IMR-90 (cell line): ENCODE data around the gene KRT71. TPM values are rescaled to one million over a fixed set of nuclear protein-coding genes. Genes with fewer than 3 reads are reported as not detected.

Experiments used
- ATAC-seq: fragments of 200-7000 bp; cut with Tn5 transposase; 2 replicates; pipeline ENCODE4 v1.9.1; 2020; ENCODE audit warnings: low read depth, mild to moderate bottlenecking, moderate library complexity
- BruUV-seq: library from RNA; stranded (reverse); fragments of 400-500 nt; replicated peaks from 2 replicates; lab custom pipeline; 2021; lab: Mats Ljungman, UMichigan
- CTCF ChIA-PET: fragments of 300-600 bp; formaldehyde crosslinking; extraction: SDS; loops from one replicate; lab custom pipeline; 2021; ENCODE audit warnings: antibody characterized with exemption; lab: Yijun Ruan, JAX
- POLR2A ChIA-PET: fragments of 300-600 bp; sonication (Branson Sonifier 250); formaldehyde crosslinking; loops from one replicate; lab custom pipeline; 2022; ENCODE audit warnings: antibody characterized with exemption; ENCODE audit not compliant: unreplicated experiment; lab: Charles Lee
- DNase-seq: peaks from one replicate; pipeline ENCODE4 v3.0.0; 2013
- H2AFZ ChIP-seq: replicated peaks from 2 replicates; pipeline ENCODE3; 2013; ENCODE audit warnings: low read length, mild to moderate bottlenecking; ENCODE audit not compliant: poor library complexity
- H2AK5ac ChIP-seq: 2 replicates; pipeline ENCODE4 v1.6.1; 2013; ENCODE audit warnings: low read depth, low read length, inconsistent platforms
- H2AK9ac ChIP-seq: replicated peaks from 2 replicates; pipeline ENCODE3; 2013; ENCODE audit warnings: mild to moderate bottlenecking, low read depth, low read length, moderate library complexity; ENCODE audit not compliant: poor library complexity
- H2BK120ac ChIP-seq: 2 replicates; pipeline ENCODE4 v1.6.1; 2013; ENCODE audit warnings: low read depth, low read length, inconsistent platforms
- H2BK15ac ChIP-seq: 3 replicates; pipeline ENCODE4 v1.6.1; 2013; ENCODE audit warnings: low read depth, low read length, inconsistent platforms
- H2BK20ac ChIP-seq: 2 replicates; pipeline ENCODE4 v1.6.1; 2013; ENCODE audit warnings: low read depth, mild to moderate bottlenecking, inconsistent platforms, low read length, moderate library complexity
- H2BK5ac ChIP-seq: 2 replicates; pipeline ENCODE4 v1.6.1; 2013; ENCODE audit warnings: mild to moderate bottlenecking, low read depth, low read length, inconsistent platforms; ENCODE audit not compliant: poor library complexity, severe bottlenecking
- H3K14ac ChIP-seq: replicated peaks from 2 replicates; pipeline ENCODE4 v1.6.1; 2013; ENCODE audit warnings: low read depth, low read length, inconsistent platforms
- H3K18ac ChIP-seq: 2 replicates; pipeline ENCODE4 v1.6.1; 2013; ENCODE audit warnings: low read depth, low read length, control low read depth
- H3K23ac ChIP-seq: 2 replicates; pipeline ENCODE4 v1.6.1; 2013; ENCODE audit warnings: low read depth, low read length, inconsistent platforms
- H3K27ac ChIP-seq: 2 replicates; pipeline ENCODE4 v1.5.1; 2013; ENCODE audit warnings: mild to moderate bottlenecking, control low read depth, low read length; ENCODE audit not compliant: insufficient read depth
- H3K27me3 ChIP-seq: 2 replicates; pipeline ENCODE4 v1.6.1; 2013; ENCODE audit warnings: low read length; ENCODE audit not compliant: control insufficient read depth, insufficient read depth
- H3K36me3 ChIP-seq: 2 replicates; pipeline ENCODE4 v1.6.1; 2013; ENCODE audit warnings: low read length, mixed read lengths; ENCODE audit not compliant: control insufficient read depth, insufficient read depth
- H3K4ac ChIP-seq: 2 replicates; pipeline ENCODE4 v1.6.1; 2013; ENCODE audit warnings: low read depth, low read length, inconsistent platforms
- H3K4me1 ChIP-seq: 2 replicates; pipeline ENCODE4 v1.6.1; 2013; ENCODE audit warnings: low read length, mixed read lengths; ENCODE audit not compliant: control insufficient read depth, insufficient read depth
- H3K4me2 ChIP-seq: 2 replicates; pipeline ENCODE4 v1.6.1; 2013; ENCODE audit warnings: low read depth, mild to moderate bottlenecking, control low read depth, low read length, moderate library complexity
- H3K4me3 ChIP-seq: 2 replicates; pipeline ENCODE4 v1.5.1; 2013; ENCODE audit warnings: low read depth, mild to moderate bottlenecking, control low read depth, low read length, moderate library complexity; ENCODE audit not compliant: insufficient read depth
- H3K56ac ChIP-seq: 2 replicates; pipeline ENCODE4 v1.6.1; 2013; ENCODE audit warnings: low read length, inconsistent platforms; ENCODE audit not compliant: insufficient read depth; ENCODE audit errors: extremely low read depth
- H3K79me1 ChIP-seq, 2 experiments: 2 replicates each; pipeline ENCODE4 v1.6.1; 2013; ENCODE audit warnings: low read length in 2 of 2, inconsistent platforms in 1 of 2, low read depth in 1 of 2
- H3K9ac ChIP-seq: 2 replicates; pipeline ENCODE4 v1.6.1; 2013; ENCODE audit warnings: low read depth, low read length, control low read depth
- H3K9me1 ChIP-seq: 2 replicates; pipeline ENCODE4 v1.6.1; 2013; ENCODE audit warnings: low read length, inconsistent platforms; ENCODE audit not compliant: insufficient read depth
- H3K9me3 ChIP-seq: 2 replicates; pipeline ENCODE4 v1.6.1; 2013; ENCODE audit warnings: low read length; ENCODE audit not compliant: control insufficient read depth, insufficient read depth
- H4K20me1 ChIP-seq: 2 replicates; pipeline ENCODE4 v1.6.1; 2013; ENCODE audit warnings: low read length, inconsistent platforms; ENCODE audit not compliant: insufficient read depth
- H4K5ac ChIP-seq: 2 replicates; pipeline ENCODE4 v1.6.1; 2013; ENCODE audit warnings: mild to moderate bottlenecking, low read depth, low read length, control low read depth
- H4K8ac ChIP-seq, 2 experiments: 2 replicates each; pipeline ENCODE4 v1.6.1; 2013; ENCODE audit warnings: low read depth in 2 of 2, low read length in 2 of 2, control low read depth in 1 of 2, inconsistent platforms in 1 of 2
- H4K91ac ChIP-seq: 2 replicates; pipeline ENCODE4 v1.6.1; 2013; ENCODE audit warnings: low read depth, low read length, inconsistent platforms; ENCODE audit not compliant: insufficient read depth
- MAFK ChIP-seq: IDR thresholded peaks from 2 replicates; pipeline ENCODE4 v1.6.1; 2012; ENCODE audit warnings: low read depth, low read length, improper control_type of control experiment
- POLR2A ChIP-seq: IDR thresholded peaks from 2 replicates; pipeline ENCODE4 v1.6.1; 2012; ENCODE audit warnings: mild to moderate bottlenecking, low read depth, low read length
- RFX5 ChIP-seq: IDR thresholded peaks from 2 replicates; pipeline ENCODE4 v1.8.0; 2012; ENCODE audit warnings: low read depth, mild to moderate bottlenecking, low read length, moderate library complexity
- WGBS, 2 experiments: methylation state at CpG; one replicate each; pipeline versions ENCODE4 v1.1.5 to v1.1.7; 2013; ENCODE audit warnings: missing lambda C conversion rate in 2 of 2; ENCODE audit not compliant: insufficient read length in 1 of 2; ENCODE audit errors: extremely low coverage in 2 of 2; 5-methylcytosine and 5-hydroxymethylcytosine counted together
- dilution Hi-C: fragments of 300-500 bp; cut with HindIII; formaldehyde crosslinking; loops from one replicate; pipeline ENCODE4 v1.14.3; 2018; ENCODE audit warnings: low sequenced_read_pairs; ENCODE audit not compliant: unreplicated experiment
- in situ Hi-C: fragments of 300-500 bp; cut with MboI; formaldehyde crosslinking; loops from 3 replicates; pipeline ENCODE4 v1.14.3; 2019; ENCODE audit warnings: low sequenced_read_pairs, inconsistent platforms, mixed read lengths
- intact Hi-C: fragments of 100-400 bp; cut with micrococcal nuclease; formaldehyde crosslinking; loops from 2 replicates; pipeline ENCODE4 v1.10.0; 2022
- polyA plus RNA-seq, 3 experiments: library from polyadenylated mRNA; depleted of rRNA; stranded (reverse); fragments of >200 nt; gene quantifications; 2 replicates each; pipeline ENCODE4 v1.2.3, GENCODE V29; 2012; ENCODE audit warnings: low replicate concordance in 1 of 3
- total RNA-seq: library from RNA; depleted of rRNA; stranded (reverse); fragments of >200 nt; gene quantifications from 2 replicates; pipeline ENCODE4 v1.2.3, GENCODE V29; 2012
- TF ChIP-seq, protein P1 (sequence below): fragments of 150-350 bp; IDR thresholded peaks from 2 replicates; pipeline ENCODE4 v1.6.1; 2016; ENCODE audit warnings: low read depth, mild to moderate bottlenecking, low read length, moderate library complexity, borderline replicate concordance

KRT71 gene
- total and polyA plus RNA-seq, 2 of the 4 experiments (the other 2 are of a cell fraction): not detected

DNA sequence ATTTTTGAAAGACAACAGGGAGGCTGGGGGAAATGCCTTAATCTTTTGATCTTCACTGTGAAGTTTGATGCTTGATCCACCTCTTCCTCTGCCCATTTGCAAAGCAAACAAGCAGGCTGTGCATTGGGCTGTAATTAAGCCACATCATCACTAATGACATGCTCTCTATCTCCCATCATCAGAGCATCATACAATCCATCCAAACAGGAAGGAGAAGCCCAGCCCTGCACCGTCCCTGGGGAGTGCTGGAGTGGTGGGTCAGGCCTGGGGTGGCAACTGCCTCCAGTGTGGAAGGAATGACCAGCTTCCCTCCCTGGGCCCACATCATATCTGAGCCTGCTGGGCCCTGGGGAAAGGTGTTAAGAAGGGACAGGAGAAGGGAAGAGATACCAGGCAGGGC lies 27.6 kb upstream of the KRT71 start:
- Histone ChIP-seq H3K23ac (no peak overlapping the region), H2AFZ (no peak overlapping the region)
- intact Hi-C loops: no loop called here

More for the DNA sequence above, 27.6 kb upstream of the KRT71 start:
- Histone ChIP-seq H3K9ac (no peak overlapping the region), H3K18ac (no peak overlapping the region), H3K36me3 (no peaks in the 10 kb centered on the region), H3K9me3 (no peaks in the 10 kb centered on the region), H3K79me1 (no peaks in the 10 kb centered on the region), H4K5ac (no peak overlapping the region), H3K27me3 (peaks cover 46% of the 10 kb centered on the region), H3K4me3 (no peak overlapping the region), H2AK9ac (no peak overlapping the region), H3K27ac (no peak overlapping the region), H2AK5ac (no peak overlapping the region), H3K56ac (no peak overlapping the region), H4K8ac (no peak overlapping the region), H2BK5ac (no peak overlapping the region), H3K14ac (no peak overlapping the region), H3K9me1 (no peaks in the 10 kb centered on the region), H3K4me2 (no peak overlapping the region), H4K20me1 (no peaks in the 10 kb centered on the region; the same call in 1 of the 2 replicates), H3K4me1 (no peaks in the 10 kb centered on the region), H3K4ac (no peak overlapping the region), H2BK120ac (no peak overlapping the region), H4K91ac (no peak overlapping the region), H2BK15ac (no peak overlapping the region), H2BK20ac (no peak overlapping the region)
- ChIA-PET CTCF (no interaction called here), POLR2A (no interaction called here)
- DNase-seq (no peak), ATAC-seq (no peak)
- dilution Hi-C loops (no loop called here), in situ Hi-C loops (loop anchor here (5.0 to 10.0 kb wide), 3 partner anchors 297 to 426 kb away; no protein-coding TSS in a partner anchor)
- no TSS peak for BruUV-seq
- WGBS, 2 experiments: no CpG with 5 or more reads among the region's 1 CpG
- TF ChIP-seq RFX5 (no peak), MAFK (no peak), POLR2A (no peak)
- TF ChIP-seq, protein P1, sequence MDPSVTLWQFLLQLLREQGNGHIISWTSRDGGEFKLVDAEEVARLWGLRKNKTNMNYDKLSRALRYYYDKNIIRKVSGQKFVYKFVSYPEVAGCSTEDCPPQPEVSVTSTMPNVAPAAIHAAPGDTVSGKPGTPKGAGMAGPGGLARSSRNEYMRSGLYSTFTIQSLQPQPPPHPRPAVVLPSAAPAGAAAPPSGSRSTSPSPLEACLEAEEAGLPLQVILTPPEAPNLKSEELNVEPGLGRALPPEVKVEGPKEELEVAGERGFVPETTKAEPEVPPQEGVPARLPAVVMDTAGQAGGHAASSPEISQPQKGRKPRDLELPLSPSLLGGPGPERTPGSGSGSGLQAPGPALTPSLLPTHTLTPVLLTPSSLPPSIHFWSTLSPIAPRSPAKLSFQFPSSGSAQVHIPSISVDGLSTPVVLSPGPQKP: no peak
